ENCODE data around the gene ACOXL.

DNA sequence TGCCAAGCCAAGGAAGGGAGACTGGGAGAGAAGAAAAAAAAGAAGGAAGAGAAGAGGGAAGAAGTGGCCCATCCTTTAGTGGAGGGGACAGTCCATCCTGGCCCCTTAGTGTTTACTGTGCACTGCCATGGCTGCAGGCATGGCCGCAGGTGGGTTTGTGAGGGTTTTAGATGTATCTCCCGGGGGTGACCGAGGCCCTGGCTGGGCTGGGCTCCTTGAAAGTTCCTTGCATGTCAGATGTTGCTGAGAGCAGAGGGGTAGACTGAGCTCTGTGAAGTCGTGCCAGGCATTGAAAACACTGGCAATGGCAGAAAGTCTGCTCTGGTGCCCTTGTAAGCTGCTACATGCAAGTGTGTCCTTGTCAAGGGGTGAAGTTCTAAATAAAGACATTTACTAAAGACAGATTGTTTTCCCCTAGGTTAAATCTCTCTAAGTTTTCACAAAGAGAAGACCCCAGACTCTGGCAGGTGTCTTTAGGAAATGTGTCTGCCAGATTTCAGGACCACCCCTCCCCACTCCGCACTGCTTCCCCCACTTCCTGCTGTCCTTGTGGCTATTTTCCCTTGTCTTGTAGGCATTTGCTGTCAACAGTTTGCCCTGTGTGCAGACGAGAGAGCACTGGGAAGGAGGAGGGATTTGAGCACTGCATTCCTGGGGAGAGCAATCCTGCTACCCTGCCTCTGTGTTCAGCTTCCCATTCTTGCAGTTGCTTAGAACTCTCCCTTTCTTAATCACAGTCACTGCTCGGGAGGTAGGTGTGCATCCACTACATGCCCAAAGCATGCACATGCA lies 68.4 kb downstream of the ACOXL start:
- TF ChIP-seq POLR2A (IDR thresholded peaks at IDR 0.05; ENCODE audit: low read depth, low read length) (no peak), TAF1 (IDR thresholded peaks at IDR 0.05; ENCODE audit: borderline replicate concordance, low read depth, low read length) (no peak), POLR2AphosphoS5 (IDR thresholded peaks at IDR 0.05; ENCODE audit: low read depth, low read length) (no peak)
